CD1c-positive myeloid dendritic cell (primary cell): ENCODE results near the gene UBXN4.
"Not testable (repeated sequence)": the region's sequence is repeated elsewhere in the genome, so short reads cannot be mapped to it uniquely, and the experiment has no call there.

Experiments used
- DNase-seq: peaks from one replicate; pipeline ENCODE4 v3.0.0-alpha.2; 2016; ENCODE audit errors: extremely low spot score

The UBXN4 gene

GRCh38 chr2:135741395-135742324 lies at the start of gene UBXN4:
TSS of gene UBXN4 (plus strand) at chr2:135741855. CDS start at chr2:135741930, 75 bp downstream.
- peak; percentile 98 for DNase-seq

GRCh38 chr2:135694711-135695110 lies 46.9 kb upstream of the UBXN4 start:
- DNase-seq: no peak

- no peak for DNase-seq
Measured at GRCh38 chr2:135698838-135699237, 42.8 kb upstream of the UBXN4 start.

- no peak for DNase-seq
Measured at GRCh38 chr2:135701442-135701841, 40.2 kb upstream of the UBXN4 start.

- DNase-seq: no peak
Measured at GRCh38 chr2:135703300-135703699, 38.4 kb upstream of the UBXN4 start.

- DNase-seq: not testable (repeated sequence)
Measured at GRCh38 chr2:135704075-135704474, 37.6 kb upstream of the UBXN4 start.

GRCh38 chr2:135708159-135708558 lies 33.5 kb upstream of the UBXN4 start:
- no peak for DNase-seq

- DNase-seq: peak; percentile 70
Measured at GRCh38 chr2:135709992-135710391, 31.7 kb upstream of the UBXN4 start.

GRCh38 chr2:135715086-135715485 lies 26.6 kb upstream of the UBXN4 start:
- not testable (repeated sequence) for DNase-seq

- DNase-seq: no peak
Measured at GRCh38 chr2:135728064-135728743, 13.5 kb upstream of the UBXN4 start.

GRCh38 chr2:135732561-135732960 lies 9.1 kb upstream of the UBXN4 start:
- DNase-seq: no peak

GRCh38 chr2:135733045-135733444 lies 8.6 kb upstream of the UBXN4 start:
- no peak for DNase-seq

GRCh38 chr2:135736546-135736945 lies 5.1 kb upstream of the UBXN4 start:
- DNase-seq: no peak

GRCh38 chr2:135740206-135740605 lies 1.4 kb upstream of the UBXN4 start:
- DNase-seq: no peak

GRCh38 chr2:135741043-135741394 lies 636 bp upstream of the UBXN4 start:
- no peak for DNase-seq

- DNase-seq: peak; percentile 60
Measured at GRCh38 chr2:135742325-135742757, 686 bp downstream of the UBXN4 start.

GRCh38 chr2:135743860-135744259 lies 2.2 kb downstream of the UBXN4 start:
- no peak for DNase-seq

GRCh38 chr2:135744760-135745314 lies 3.2 kb downstream of the UBXN4 start:
- peak; percentile 10 for DNase-seq

- no peak for DNase-seq
Measured at GRCh38 chr2:135745545-135745944, 3.9 kb downstream of the UBXN4 start.

GRCh38 chr2:135755573-135755972 lies 13.9 kb downstream of the UBXN4 start:
- DNase-seq: no peak

GRCh38 chr2:135756692-135757091 lies 15.0 kb downstream of the UBXN4 start:
- DNase-seq: no peak

GRCh38 chr2:135762022-135762421 lies 20.4 kb downstream of the UBXN4 start:
- DNase-seq: no peak

GRCh38 chr2:135762530-135762929 lies 20.9 kb downstream of the UBXN4 start:
- DNase-seq: no peak
